Testis (tissue), 3 donors: Measurements from ENCODE around the gene TRMT112. TPM values are rescaled to one million over a fixed set of nuclear protein-coding genes. Genes with fewer than 3 reads are reported as not detected.

Experiments
- DNase-seq: peaks from one replicate; pipeline ENCODE4 v3.0.0-alpha.2; 2019
- H3K27ac ChIP-seq, 2 donors: fragments of 200-600 bp; sonication (generic); one replicate each; pipeline ENCODE4 v1.5.1; 2019
- H3K27me3 ChIP-seq: fragments of 200-600 bp; sonication (generic); one replicate; pipeline ENCODE4 v1.5.1; 2019
- H3K36me3 ChIP-seq: fragments of 200-600 bp; sonication (generic); one replicate; pipeline ENCODE4 v1.5.1; 2017; ENCODE audit warnings: low read depth; ENCODE audit errors: missing control alignments
- H3K4me1 ChIP-seq: fragments of 200-600 bp; sonication (generic); one replicate; pipeline ENCODE4 v1.5.1; 2019
- H3K4me3 ChIP-seq, 2 donors: fragments of 200-600 bp; sonication (generic); one replicate each; pipeline ENCODE4 v1.5.1; 2017 to 2019
- H3K9me3 ChIP-seq: fragments of 200-600 bp; sonication (generic); one replicate; pipeline ENCODE4 v1.5.1; 2017
- POLR2A ChIP-seq: fragments of 450-650 bp; IDR thresholded peaks from one replicate; pipeline ENCODE4 v1.6.1; 2017; ENCODE audit warnings: antibody characterized with exemption, mild to moderate bottlenecking, moderate library complexity
- WGBS, 2 donors: methylation state at CpG; one replicate each; pipeline ENCODE4 v1.1.5; 2018; 5-methylcytosine and 5-hydroxymethylcytosine counted together
- intact Hi-C: fragments of 100-400 bp; cut with DNase I; formaldehyde crosslinking; loops from one replicate; pipeline ENCODE4 v1.15.1; 2023; ENCODE audit warnings: low total_unique reads
- polyA plus RNA-seq: library from polyadenylated mRNA; stranded (reverse); fragments of 350-450 nt; fragmentation: Illumina TruSeq; extraction: RNeasy Lipid Tissue Mini Kit (QIAGEN cat#74804); gene quantifications from one replicate; pipeline ENCODE4 v1.2.3, GENCODE V29; 2014; ENCODE audit warnings: low read depth, low replicate concordance; ENCODE audit not compliant: insufficient read depth
- total RNA-seq, 2 donors: library from RNA; depleted of rRNA; stranded (reverse); fragments of >200 nt; gene quantifications; one replicate each; pipeline ENCODE4 v1.2.3, GENCODE V29; 2016
- TF ChIP-seq, protein P1 (sequence below), 3 experiments: fragments of 450-650 bp in 2 of 3; fragments of 200-600 bp in 1 of 3; sonication (generic) in 1 of 3; IDR thresholded peaks; one replicate each; pipeline ENCODE4 v1.5.1; 2016 to 2019; ENCODE audit warnings: antibody characterized with exemption in 3 of 3, mild to moderate bottlenecking in 2 of 3, moderate library complexity in 1 of 3

TRMT112 gene
- total and polyA plus RNA-seq, 3 donors from 2014 or later: 275 to 340 (median 303) TPM

DNA sequence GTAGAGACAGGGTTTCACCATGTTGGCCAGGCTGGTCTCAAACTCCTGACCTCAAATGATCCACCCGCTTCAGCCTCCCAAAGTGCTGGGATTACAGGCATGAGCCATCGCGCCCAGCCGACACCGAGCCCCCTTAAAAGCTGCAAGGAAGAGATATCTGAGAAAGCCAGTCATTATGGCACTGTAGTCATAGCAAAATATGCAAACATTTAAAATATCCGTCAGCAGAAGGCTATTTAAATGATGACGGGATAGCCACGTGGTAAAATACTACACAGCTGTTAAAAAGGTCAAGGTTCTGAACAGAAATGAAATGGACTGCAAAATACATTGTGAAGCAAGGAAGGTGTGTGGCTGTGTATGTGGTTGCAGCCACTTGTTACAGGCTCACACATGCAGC, 16.2 kb upstream of the TRMT112 start:
- DNase-seq: no peak
- Histone ChIP-seq H3K27me3 (no peaks in the 10 kb centered on the region), H3K27ac (no peak overlapping the region), H3K36me3 (no peaks in the 10 kb centered on the region), H3K4me3 (no peak overlapping the region), H3K4me1 (peaks cover 17% of the 10 kb centered on the region), H3K9me3 (no peaks in the 10 kb centered on the region)
- WGBS, 2 donors: 89 to 93% methylated on average over 8 of the region's 8 CpGs
- TF ChIP-seq, protein P1, sequence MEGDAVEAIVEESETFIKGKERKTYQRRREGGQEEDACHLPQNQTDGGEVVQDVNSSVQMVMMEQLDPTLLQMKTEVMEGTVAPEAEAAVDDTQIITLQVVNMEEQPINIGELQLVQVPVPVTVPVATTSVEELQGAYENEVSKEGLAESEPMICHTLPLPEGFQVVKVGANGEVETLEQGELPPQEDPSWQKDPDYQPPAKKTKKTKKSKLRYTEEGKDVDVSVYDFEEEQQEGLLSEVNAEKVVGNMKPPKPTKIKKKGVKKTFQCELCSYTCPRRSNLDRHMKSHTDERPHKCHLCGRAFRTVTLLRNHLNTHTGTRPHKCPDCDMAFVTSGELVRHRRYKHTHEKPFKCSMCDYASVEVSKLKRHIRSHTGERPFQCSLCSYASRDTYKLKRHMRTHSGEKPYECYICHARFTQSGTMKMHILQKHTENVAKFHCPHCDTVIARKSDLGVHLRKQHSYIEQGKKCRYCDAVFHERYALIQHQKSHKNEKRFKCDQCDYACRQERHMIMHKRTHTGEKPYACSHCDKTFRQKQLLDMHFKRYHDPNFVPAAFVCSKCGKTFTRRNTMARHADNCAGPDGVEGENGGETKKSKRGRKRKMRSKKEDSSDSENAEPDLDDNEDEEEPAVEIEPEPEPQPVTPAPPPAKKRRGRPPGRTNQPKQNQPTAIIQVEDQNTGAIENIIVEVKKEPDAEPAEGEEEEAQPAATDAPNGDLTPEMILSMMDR (IDR thresholded peaks at IDR 0.05): no peak
- no peak for TF ChIP-seq POLR2A
- intact Hi-C loops: no loop called here

DNA sequence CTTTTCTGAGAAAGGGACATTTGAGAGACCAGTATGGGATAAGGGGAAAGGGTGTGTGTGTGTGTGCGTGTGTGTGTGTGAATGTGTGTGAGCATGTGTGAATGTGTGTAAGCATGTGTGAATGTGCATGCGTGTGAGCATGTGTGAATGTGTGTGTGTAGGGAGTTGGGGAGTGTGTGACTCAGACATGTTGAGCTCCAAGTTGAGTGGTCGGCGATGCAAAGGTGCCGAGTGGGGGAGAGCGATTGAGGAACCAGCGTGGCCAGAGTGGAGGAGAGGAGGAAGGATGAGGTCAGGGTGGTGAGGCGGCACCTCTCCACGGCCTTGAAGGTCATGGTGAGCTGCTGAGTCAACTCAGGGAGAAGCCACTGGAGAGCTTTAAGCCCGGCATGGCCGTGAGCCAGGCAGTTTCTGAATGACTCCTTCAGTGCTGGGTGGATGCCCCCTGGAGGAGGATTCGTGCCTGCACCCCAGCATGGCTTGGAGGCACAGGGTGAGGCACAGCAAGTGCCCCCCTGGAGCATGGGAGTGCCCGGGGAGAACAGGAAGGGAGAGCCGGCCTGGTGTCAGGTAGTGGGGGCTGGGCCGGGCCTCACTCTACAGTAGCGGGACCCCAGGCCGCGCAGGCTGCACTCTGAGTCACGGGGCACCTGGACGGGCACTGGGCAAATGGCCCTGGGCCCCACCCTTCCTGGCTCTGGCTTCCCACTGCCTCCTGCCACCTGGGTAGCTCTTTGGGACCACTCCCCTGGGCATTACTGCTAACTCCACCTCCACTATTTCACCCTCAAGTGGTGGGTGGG, 14.4 kb upstream of the TRMT112 start:
- 56 to 57% methylated on average over 16 to 20 of the region's 20 CpGs for WGBS, 2 donors
- H3K36me3 ChIP-seq: no peaks in the 10 kb centered on the region
- H3K9me3 ChIP-seq: no peaks in the 10 kb centered on the region
- H3K27ac ChIP-seq: no peak overlapping the region
- H3K4me1 ChIP-seq: peaks cover 17% of the 10 kb centered on the region
- H3K4me3 ChIP-seq: no peak overlapping the region
- no peaks in the 10 kb centered on the region for H3K27me3 ChIP-seq
- peak; percentile 86 for DNase-seq
- TF ChIP-seq POLR2A: no peak
- TF ChIP-seq, protein P1 (IDR thresholded peaks at IDR 0.05): peak in 1 of 3 experiments; percentile 8
- intact Hi-C loops: no loop called here

DNA sequence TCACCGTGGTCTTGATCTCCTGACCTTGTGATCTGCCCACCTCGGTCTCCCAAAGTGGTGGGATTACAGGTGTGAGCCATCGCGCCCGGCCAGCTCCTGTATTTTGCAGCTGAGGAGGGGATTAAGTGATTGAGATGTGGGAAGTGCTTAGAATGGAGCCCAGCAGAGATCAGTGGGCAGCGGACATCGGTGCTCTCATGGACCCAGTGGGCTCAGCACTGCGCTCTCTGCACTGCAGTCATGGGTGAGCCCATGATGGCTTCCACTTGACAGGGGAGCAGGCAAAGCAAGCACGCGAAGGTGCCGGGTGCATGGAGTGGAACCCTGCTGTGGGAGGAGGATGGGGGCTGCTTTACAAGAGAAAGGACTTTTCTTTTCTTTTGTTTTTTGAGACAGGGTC, 13.5 kb upstream of the TRMT112 start:
- H3K36me3 ChIP-seq: no peaks in the 10 kb centered on the region
- no peak overlapping the region for H3K27ac ChIP-seq
- 77 to 84% methylated on average over 11 of the region's 11 CpGs for WGBS, 2 donors
- DNase-seq: no peak
- no peaks in the 10 kb centered on the region for H3K27me3 ChIP-seq
- intact Hi-C loops: no loop called here
- H3K9me3 ChIP-seq: no peaks in the 10 kb centered on the region
- no peak overlapping the region for H3K4me3 ChIP-seq
- H3K4me1 ChIP-seq: peaks cover 17% of the 10 kb centered on the region
- TF ChIP-seq, protein P1 (IDR thresholded peaks at IDR 0.05): no peak
- TF ChIP-seq POLR2A: no peak

DNA sequence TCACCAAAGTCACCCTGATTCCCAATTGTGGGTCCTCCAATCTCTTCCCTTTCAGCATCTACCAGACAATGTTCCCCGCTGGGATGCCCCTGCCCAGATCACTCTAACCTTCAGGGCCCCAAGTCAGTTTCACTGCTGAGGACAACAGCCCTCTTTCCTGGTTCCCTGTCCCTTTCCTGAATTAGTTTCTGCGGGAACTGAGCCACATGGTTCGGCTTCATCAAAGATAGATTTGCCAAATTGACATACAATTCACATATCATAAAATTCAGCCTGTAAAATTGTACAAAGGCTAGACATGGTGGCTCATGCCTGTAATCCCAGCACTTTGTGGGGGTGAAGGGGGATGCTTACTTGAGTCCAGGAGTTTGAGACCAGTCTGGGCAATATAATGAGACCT, 10.6 kb upstream of the TRMT112 start:
- WGBS, 2 donors: 91 to 95% methylated on average over 3 of the region's 3 CpGs

More for the DNA sequence above, 10.6 kb upstream of the TRMT112 start:
- no peak for TF ChIP-seq POLR2A
- TF ChIP-seq, protein P1 (IDR thresholded peaks at IDR 0.05): no peak
- no peaks in the 10 kb centered on the region for H3K9me3 ChIP-seq
- no peak overlapping the region for H3K27ac ChIP-seq
- DNase-seq: no peak
- peaks cover 17% of the 10 kb centered on the region for H3K4me1 ChIP-seq
- intact Hi-C loops: no loop called here
- H3K36me3 ChIP-seq: no peaks in the 10 kb centered on the region
- no peak overlapping the region for H3K4me3 ChIP-seq
- no peaks in the 10 kb centered on the region for H3K27me3 ChIP-seq
